HG02610 (cell line): Measurements from ENCODE around the gene PHC1.

Source experiments
- ATAC-seq: cut with Tn5 transposase; IDR thresholded peaks from one replicate; pipeline ENCODE4 v1.9.1; 2021; ENCODE audit warnings: mild to moderate bottlenecking, moderate library complexity; ENCODE audit not compliant: unreplicated experiment

The PHC1 gene

GRCh38 chr12:8949342-8950220 lies 35.3 kb downstream of the PHC1 start, which contains the start of gene M6PR:
TSS of gene M6PR (minus strand) at chr12:8949645. CDS start at chr12:8946404, 3,241 bp downstream.
- ATAC-seq = peak; percentile 78

DNA sequence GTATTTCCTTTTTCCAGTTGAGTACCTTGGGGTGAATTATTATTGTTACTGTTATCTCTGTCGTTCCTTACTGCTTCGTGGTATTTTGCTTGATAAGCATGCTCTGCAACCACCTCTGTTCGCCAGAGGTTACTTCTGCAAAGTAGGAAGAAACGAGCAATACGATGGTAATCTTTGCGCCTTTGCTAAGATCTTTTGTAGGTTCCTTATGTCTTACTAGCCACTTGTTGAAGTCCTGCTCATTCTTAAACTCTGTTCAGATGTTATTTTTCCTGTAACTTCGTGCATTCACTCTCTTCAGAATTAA lies 35.9 kb downstream of the PHC1 start:
- peak; percentile 4 for ATAC-seq

DNA sequence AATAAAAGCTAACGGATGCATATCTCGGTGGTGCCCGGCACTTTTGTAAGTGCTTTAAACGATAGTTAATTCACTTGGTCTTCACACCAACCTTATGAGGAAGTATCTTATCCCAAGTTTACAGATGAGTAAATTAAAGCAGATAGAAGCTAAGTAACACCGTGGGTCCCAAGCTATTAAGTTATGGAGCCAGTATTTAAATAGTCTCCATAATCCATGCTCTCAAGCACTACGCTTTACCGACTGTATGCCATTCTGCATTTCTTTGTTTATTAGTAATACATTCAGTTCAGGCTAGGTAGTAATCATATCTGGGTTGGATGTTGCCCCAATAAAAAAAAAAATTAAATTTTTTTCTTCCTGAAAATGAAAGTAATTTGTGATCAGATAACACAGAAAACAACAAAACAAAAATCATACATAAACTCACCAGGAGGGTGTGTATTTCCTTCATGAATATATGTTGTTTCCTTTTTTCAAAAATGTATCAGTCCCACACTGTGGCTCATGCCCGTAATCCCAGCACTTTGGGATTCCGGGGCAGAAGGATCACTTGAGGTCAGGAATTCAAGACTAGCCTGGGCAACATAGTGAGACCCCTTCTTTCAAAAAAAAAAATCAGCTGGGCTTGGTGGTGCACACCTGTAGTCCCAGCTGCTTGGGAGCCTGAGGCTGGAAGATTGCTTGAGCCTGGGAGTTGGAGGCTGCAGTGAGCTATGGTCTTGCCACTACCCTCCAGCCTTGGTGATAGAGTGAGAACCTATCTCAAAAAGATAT lies 36.6 kb downstream of the PHC1 start:
- no peak for ATAC-seq

DNA sequence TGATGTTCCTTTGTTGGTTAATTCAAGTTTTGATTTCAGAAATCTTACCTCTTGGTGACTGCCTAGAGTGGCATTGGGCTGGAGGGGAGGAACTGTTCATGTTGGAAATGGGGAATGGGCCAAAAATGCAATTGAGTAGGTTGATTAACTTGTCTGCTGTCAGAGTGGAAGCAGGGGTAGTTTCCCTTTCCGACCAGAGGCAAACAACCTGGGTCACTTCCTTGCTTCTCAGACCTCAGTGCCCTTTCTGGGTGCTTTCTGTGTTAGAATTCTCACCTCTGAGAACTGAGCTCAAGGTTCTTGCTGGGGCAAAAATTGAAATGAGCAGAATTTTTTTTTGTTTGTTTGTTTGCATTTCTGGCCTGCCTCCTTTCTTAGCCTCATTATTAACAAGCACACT lies 37.4 kb downstream of the PHC1 start:
- no peak for ATAC-seq

DNA sequence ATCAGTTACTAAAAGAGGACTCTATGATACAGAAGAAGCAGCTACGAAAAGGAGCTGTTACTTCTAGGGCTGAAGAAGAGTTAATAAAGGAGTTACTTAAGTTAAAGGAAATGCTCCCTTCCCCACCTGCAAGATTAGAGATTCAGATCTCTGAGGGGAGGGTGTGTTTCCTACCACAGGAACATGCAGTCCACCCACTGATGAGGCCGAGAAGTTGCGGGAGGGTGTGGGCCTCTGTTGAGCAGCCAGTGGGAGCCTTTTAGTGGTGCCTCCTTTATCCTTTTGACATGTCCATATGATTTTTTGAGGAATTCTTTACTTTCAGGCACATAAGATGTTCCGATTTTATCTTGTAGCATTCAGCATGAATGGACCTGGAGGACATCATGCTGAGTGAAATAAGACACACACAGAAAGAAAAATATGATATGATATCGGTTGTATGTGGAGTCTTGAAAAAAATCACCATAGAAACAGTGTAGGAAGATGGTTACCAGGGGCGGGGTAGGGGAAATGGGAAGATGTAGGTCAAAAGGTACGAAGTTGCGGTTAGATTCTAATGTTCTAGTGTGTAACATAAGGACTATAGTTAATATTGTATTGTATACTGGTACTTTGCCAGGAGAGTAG lies 39.6 kb downstream of the PHC1 start:
- no peak for ATAC-seq

- no peak for ATAC-seq
Measured at GRCh38 chr12:8956073-8956472, 41.8 kb downstream of the PHC1 start.

- no peak for ATAC-seq
Measured at GRCh38 chr12:8956772-8957171, 42.5 kb downstream of the PHC1 start.

DNA sequence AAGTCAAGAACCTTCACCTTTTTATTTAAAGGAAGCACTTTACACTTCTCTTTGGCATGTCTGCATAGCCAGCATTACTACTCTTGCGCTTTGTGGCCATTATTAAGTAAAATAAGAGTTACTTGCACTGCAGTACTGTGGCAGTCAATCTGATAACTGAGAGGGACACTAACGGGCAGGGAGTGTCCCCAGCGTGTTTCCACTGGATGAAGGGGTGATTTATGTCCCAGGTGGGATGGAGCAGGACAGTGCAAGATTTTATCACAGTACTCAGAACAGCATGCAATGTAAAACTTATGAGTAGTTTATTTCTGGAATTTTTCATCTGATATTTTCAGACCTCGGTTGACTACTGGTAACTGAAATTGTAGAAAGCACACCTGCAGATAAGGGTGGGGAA lies 43.3 kb downstream of the PHC1 start:
- ATAC-seq = no peak

- ATAC-seq = no peak
Measured at GRCh38 chr12:8958066-8958465, 43.8 kb downstream of the PHC1 start.

DNA sequence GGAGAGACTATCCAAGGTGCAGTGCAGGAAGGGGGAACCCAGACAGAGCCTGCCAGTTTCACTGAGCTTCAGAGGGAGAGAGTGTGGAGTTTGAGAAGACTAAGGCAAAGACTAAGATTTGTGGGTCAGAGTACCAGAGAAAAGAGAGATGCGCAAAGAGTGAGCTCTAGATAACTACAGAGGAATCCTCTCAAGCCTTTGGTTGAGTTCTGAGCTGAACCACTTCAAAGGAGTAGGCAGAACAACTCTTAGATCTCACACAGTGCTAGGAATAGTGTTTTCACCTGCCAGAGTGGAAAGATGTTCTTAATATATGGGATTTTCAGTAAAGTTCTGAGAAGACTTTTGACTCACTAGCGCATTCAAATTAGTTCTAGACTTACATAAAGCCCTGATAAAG lies 45.9 kb downstream of the PHC1 start:
- ATAC-seq = no peak

GRCh38 chr12:8968761-8969160 lies 54.5 kb downstream of the PHC1 start:
- no peak for ATAC-seq

GRCh38 chr12:8969861-8970411 lies 55.6 kb downstream of the PHC1 start:
- no peak for ATAC-seq

- ATAC-seq = no peak
Measured at GRCh38 chr12:8970432-8970831, 56.1 kb downstream of the PHC1 start.

GRCh38 chr12:8980137-8980536 lies 65.8 kb downstream of the PHC1 start:
- no peak for ATAC-seq

- no peak for ATAC-seq
Measured at GRCh38 chr12:8985213-8985754, 71.0 kb downstream of the PHC1 start.

DNA sequence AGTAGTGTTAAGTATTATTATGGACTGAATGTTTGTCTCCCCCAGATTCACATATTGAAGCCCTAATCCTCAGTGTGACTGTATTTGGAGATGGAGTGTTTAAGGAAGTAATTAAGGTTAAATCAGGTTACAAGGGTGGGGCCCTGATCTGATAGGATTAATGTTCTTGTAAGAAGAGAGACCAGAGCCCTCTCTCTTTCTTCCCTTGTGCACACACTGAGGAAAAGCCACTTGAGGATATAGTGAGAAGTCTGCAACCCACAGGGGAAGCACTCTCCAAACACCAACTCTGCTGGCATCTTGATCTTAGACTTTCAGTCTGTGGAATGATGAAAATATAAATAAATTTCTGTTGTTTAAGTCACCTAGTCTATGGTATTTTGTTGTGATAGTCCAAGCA lies 72.9 kb downstream of the PHC1 start:
- no peak for ATAC-seq

DNA sequence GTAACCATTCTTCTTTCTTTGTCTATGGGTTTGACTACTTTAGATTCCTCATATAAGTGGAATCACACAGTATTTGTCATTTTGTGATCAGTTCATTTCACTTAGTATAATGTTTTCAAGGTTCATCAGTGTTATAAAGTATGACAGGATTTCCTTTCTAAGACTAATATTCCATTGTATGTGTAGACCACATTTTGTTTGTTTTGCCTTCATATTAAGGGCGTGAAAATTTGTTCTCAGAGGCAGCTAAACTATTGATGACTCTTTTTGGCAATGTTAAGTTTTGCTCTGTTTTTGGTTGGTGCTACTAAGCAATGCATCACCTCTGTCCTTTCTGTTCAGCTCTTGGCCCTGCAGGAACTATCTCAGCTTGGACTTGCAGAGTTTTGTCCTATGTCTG lies 73.4 kb downstream of the PHC1 start:
- ATAC-seq = peak; percentile 22

GRCh38 chr12:8989413-8989812 lies 75.1 kb downstream of the PHC1 start, which contains the start of gene KLRG1:
TSS of gene KLRG1 (plus strand) at chr12:8989546. CDS start at chr12:8989636, 90 bp downstream.
- ATAC-seq = no peak
